DMS79 treated with DMSO at 0.1 percent for 48 hours (cell line): ENCODE data around the gene FLAD1.

Source experiments
- DNase-seq: peaks from one replicate; lab custom pipeline; 2025; lab: John Stamatoyannopoulos, UW

FLAD1 gene

GRCh38 chr1:154952664-154953063 lies 30.5 kb upstream of the FLAD1 start:
- no peak for DNase-seq

DNA sequence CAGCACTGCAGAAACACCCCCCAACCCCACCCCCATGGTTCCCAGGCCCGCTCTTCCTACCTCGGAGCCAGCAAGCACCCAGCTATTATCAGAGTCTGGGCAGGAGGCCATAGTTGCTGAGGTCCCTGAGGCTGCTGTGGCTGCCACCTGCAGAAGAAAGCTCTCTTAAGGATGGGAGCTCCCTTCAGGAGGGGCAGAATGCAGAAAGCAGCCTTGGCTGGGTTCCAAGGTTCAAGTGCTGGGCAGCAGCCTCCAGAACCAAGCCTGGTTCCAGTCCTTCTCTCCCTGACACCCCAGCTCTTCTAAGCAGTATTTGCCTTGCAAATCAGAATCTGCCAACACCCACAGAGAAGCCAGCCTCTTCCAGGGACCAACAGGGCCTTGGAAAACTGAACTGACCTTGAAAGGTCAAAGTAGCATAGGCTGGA lies 29.5 kb upstream of the FLAD1 start:
- DNase-seq: peak; percentile 8

DNA sequence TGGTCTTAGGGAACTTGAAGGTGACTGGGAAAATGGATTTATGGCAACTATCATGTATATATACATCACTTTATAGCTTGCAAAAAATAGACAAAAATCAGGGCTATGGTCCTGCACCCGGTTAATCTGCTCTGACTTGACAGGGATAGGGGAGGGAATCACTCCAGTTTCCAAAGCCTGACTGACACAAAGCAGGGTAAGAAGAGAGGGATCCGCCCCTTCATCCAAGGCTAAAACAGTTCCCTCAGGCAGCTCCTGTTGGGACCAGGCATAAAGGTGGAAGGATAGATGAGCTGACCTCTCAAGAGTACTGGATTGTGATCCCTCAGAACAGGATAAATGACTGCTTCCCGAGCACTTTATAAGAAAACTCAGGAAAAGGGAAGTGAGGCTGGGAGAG lies 28.6 kb upstream of the FLAD1 start:
- DNase-seq: no peak

DNA sequence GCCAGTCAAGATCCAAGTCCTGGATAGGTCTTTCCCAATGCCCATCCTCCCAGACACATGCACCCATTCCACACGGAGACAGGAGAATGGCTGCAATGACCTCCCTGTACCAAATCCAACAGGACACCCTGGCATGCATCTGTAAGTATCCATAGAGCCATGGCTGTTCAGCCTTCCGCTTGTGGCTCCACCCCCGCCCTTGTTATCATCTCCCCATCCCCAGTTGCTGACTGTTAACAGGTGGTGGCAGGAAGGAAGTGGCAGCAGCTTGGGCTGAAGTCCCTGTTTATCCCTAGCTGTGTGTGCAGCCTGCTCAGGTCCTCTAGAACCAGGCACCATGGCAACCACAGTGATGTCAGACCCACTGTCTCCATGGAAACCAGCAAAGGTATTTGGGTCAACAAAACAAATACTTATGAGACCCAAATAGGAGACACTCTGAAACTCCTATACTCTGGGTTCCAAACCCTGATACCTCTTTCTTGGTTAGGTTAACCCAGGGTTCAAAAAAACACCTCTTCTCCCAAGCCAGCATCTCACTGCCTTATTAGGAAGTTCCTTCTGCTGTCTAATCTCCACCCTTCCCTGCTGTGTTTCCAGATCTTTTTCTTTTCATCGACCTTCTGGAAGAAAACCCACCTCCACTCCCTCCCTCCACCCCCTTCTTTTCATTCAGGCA lies 28.0 kb upstream of the FLAD1 start:
- peak; percentile 53 for DNase-seq

- peak; percentile 85 for DNase-seq
Measured at GRCh38 chr1:154955718-154956543, 27.2 kb upstream of the FLAD1 start, which contains the start of gene PBXIP1. TSS of gene PBXIP1 (minus strand) at chr1:154956099. CDS start at chr1:154953721, 2,378 bp downstream.

DNA sequence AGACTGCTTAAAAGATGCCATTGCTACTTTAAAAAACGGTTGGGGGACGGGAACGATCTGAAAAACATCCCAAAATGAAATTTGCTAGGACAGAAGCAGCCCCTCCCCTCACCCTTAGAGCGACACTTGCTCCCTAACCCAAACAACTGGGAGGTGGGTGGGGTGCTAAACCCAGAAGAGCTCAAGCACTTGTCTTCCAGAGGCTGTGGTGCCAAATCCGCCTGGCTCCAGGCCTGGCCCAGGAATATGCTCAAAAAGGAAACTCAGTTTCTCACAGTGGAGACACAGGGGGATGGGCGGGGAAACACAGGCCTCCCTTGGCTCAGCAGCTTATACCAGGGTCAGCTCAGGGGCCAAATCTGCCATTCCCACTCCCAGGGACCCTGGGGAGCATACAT lies 26.6 kb upstream of the FLAD1 start:
- no peak for DNase-seq

DNA sequence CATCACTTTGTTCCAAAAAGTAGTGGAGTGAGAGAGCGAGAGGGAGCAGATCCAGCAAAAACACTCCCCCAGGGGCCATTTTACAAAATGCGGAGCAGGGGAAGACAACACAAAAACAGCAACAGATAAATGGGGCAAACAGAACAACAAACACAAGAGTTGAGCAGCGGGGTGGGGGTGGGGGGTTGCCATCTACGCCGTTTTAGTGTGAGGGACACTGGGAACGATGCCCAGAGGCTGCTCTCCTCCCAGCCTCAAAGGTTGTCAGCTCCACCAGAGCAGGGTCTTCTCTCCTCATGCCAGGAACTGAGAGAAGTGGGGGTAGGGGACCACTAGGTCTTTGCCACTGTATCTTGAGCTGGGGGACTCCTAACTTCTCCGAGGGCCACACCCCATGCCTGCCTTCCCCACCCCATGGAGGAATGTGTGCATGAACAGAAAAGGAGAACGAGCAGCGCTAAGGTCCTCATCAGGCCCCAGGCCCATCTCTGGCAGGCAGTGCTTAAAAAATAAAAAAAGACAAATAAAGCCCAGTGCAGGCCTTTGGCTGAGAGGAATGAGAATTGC lies 26.0 kb upstream of the FLAD1 start:
- DNase-seq: no peak

DNA sequence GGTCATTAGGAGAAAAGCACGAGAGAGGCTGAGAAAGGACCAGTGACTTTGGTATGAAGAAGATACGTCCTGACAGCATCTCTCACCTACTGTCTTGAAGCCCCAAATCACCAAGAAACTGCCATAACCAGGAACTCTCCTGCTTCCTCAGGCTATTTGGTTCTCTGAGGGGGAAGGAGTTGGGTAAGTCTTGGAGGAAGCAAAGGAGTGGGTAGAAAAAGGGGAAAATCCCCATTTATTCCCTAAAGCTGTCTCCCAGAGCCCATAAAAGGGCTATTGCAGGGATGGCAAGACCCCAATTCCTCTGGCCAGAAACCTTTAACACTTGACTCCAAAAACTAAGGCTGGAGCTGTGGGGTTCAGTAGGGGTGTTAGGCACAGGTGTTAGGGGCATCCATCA lies 25.1 kb upstream of the FLAD1 start:
- DNase-seq: no peak

DNA sequence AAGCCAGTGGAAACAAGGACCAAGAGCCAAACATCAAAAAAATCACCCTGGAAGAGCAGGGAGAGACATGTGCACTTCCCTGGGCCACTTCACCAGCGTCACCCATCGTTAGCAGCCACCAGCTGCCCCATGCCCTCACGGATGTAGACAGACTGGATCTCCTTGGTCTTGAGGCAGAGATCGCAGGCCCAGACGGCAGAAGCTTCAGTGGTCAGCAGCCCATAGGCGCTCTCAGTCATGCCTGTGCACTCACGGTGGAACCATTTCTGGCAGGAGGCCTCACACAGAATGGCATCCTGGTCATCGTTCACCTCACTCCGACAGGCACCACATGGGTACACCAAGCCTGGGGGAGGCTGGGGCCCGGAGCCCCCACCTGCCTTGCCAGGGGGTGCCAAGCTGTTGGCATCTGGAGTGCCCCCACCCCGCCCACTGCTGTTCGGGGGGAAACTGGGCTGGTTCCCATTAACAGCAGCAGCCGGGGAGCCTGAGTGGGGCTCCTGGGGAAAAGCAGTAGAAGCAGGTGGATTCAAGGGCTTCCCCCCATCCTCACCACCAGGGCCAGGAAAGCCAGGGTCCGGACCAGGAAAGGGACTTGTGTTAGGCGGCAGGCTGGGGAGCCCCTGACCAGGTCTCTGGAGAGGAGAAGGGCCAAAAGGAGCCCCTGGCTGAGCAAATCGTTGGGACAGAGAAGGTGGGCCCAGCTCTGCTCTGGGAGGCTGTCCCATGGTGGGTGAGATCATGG lies 24.3 kb upstream of the FLAD1 start:
- no peak for DNase-seq

DNA sequence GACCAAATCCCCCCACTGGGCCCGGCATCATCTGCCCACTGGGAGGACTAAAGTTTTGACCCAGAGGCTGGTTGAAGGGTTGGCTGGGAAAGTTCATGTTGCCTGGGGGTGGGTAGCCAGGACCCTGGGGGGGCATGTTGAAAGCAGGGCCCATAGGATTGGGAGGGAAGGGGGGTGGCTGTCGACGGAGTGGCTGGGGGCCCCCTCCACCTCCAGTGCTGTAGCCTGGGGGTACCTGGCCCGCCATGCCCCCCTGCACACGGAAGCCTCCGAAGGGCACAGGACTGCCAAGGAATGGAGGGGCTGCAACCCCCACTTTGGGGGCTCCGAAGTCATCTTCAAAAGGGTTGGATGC lies 23.7 kb upstream of the FLAD1 start:
- DNase-seq: no peak

DNA sequence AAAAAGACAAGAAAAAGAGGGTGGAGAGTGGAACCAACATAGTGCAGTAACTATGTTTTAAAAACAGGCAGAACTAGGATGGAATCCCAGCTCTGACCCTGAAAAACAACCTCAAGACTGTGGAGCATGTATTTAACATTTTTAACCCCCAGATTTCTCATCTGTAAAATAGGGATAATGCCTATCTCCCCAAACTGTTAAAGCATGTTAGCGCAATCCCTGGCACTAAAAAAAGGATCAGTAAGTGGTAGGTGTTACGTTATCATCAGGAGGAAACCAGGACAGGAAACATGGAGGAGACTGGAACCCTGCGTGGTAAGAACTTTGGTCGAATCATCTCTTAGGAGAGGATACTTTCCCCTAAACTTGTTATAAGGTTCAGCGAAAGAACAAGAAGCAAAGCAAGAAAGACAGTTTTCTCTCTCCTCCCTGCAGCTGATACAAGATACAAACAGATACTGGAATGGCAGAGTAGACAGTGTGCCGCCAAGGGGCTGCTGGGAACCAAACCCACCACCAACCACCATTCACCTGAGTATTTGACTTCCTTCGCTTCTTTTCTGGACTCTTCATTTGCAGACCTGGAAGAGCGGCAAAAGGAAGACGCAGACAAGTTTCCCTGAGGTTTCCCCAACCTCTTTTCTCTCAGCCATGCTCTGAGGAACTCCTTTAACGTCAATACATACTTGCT lies 22.6 kb upstream of the FLAD1 start:
- no peak for DNase-seq

DNA sequence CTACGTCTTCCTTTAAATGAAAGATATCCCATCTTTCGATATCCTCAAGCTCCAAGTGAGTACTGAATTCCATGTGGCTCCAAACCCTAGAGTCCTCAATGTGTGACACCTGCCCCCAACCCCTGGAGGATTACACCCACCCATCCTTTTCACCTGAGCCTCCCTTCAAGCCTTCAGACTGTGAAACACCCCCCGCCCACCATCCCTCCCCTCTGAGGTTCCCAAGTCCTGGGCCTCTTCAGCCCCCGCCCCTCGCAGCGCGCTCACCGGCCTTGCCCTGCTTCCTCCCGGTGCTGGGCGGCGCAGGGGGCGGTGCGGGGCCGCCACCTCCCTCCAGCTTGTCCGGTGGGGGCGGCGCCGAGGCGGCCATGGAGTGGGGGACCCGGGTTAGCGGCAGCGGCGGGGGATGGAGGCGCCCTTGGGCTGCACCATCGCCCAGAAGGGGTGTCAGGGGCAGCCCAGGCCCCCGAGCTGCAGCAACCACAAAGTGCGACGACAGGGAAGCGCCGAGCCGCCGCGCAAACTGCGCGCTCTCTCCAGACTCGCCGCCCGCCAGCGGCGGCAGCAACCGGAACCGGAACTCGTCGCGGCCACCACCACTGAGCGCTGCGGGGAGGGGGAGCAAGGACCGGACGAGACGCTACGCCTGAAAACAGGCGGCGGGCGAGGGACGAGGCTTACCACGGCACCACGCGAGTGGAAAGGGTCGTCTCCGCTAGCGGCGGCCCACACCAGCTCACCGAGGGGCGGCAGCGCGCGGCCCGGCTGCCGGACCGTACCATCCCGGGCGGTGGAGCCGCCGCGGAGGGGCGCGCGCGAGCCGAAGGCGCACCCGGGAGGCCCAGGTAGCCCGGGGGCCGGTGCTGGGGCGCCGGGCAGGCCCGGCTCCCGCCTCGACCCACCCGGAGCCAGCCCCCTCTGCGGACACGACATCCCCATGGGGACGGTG lies 21.7 kb upstream of the FLAD1 start, which contains the start of gene PYGO2:
Gene PYGO2, minus strand, starts transcription at position 576 of the 949 bp plus-strand sequence. Its CDS starts 206 bp downstream, at position 370.
- DNase-seq: peak; percentile 63

DNA sequence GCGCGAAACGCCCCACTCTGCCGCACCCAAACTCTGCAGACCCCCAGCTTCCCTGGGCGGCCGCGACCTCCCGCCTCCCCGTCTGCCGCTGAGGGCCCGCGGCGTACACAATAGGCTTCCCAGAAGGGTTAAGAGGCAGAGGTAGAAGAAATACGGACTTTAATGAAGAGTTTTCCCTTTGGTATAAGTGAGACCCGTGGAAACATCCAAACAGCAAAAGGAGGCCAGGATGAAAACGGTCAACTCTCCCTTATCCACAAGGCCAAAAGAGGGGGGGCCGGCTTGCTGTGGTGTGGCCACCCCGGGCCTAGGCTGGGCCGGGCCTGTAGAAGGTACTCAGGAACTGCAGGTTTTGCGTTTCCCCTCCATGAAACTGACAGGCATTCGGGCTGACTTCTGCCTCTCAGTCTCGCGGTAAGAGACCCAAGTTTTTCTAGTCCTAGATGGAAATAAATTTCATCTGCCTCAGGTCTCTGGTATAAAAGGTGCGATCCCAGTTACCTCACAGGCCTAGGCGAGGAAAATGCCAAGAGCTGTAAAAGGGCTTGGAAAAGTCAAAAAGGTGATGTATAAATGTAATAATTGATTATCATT lies 20.9 kb upstream of the FLAD1 start:
- DNase-seq: no peak

GRCh38 chr1:154962795-154963330 lies 20.3 kb upstream of the FLAD1 start:
- no peak for DNase-seq

GRCh38 chr1:154963643-154964042 lies 19.5 kb upstream of the FLAD1 start:
- no peak for DNase-seq

DNA sequence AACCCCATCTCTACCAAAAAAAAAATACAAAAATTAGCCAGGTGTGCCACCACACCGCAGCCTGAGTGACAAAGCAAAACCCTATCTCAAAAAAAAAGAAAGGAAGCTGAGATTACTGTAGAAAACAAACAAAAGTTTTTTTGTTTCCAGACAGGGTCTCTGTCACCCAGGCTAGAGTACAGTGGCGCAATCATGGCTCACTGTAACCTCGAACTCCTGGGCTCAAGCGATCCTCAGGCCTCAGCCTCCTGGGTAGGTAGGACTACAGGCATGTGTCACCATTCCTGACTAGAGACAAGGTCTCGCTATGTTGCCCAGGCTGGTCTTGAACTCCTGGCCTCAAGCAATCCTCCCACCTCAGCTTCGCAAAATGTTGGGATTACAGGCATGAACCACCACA lies 18.8 kb upstream of the FLAD1 start:
- DNase-seq: no peak

- no peak for DNase-seq
Measured at GRCh38 chr1:154966111-154966510, 17.0 kb upstream of the FLAD1 start.

- no peak for DNase-seq
Measured at GRCh38 chr1:154967331-154967950, 15.7 kb upstream of the FLAD1 start.

DNA sequence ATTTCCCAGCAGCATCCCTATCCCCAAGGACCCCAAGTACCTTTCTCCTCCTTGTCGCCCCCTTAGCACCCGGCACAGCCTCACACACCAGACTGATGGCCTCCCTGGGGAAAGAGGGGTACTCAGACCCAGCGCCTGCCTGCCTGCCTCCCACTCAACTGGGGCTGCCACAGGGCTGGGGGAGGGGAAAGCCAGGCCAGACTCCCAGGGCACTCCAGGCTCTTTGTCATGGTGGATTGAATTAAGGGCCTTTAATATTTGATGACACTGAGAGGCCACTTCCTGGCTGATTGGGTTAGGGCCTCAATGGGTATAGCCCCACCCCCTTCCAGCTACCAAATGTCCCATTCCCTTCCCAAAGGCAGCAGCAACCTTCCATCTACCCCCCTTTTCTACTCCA lies 14.4 kb upstream of the FLAD1 start:
- DNase-seq: peak; percentile 9
